HEK293T (cell line): Measurements from ENCODE around the gene SLC26A4.

Experiments used
- ARNT ChIP-seq: fragments of 450-650 bp; IDR thresholded peaks from 2 replicates; pipeline ENCODE4 v1.6.1; 2017; ENCODE audit warnings: mild to moderate bottlenecking
- BHLHE40 ChIP-seq: fragments of 450-650 bp; IDR thresholded peaks from 2 replicates; pipeline ENCODE4 v1.6.1; 2016; ENCODE audit warnings: mild to moderate bottlenecking, moderate library complexity, borderline replicate concordance
- CTBP1 ChIP-seq: fragments of 450-650 bp; IDR thresholded peaks from 2 replicates; pipeline ENCODE4 v1.6.1; 2016; ENCODE audit warnings: borderline replicate concordance
- FOXA1 ChIP-seq: fragments of 450-650 bp; IDR thresholded peaks from 2 replicates; pipeline ENCODE4 v1.6.1; 2016; ENCODE audit warnings: mild to moderate bottlenecking
- FOXK2 ChIP-seq: fragments of 450-650 bp; IDR thresholded peaks from 2 replicates; pipeline ENCODE4 v1.6.1; 2016; ENCODE audit warnings: mild to moderate bottlenecking
- FOXM1 ChIP-seq: fragments of 450-650 bp; IDR thresholded peaks from 2 replicates; pipeline ENCODE4 v1.6.1; 2017; ENCODE audit warnings: mild to moderate bottlenecking, borderline replicate concordance
- HDGF ChIP-seq: fragments of 450-650 bp; IDR thresholded peaks from 2 replicates; pipeline ENCODE4 v1.6.1; 2017; ENCODE audit warnings: antibody characterized with exemption, borderline replicate concordance
- L3MBTL2 ChIP-seq: fragments of 450-650 bp; conservative IDR thresholded peaks from 2 replicates; pipeline ENCODE4 v1.6.1; 2016; ENCODE audit warnings: mild to moderate bottlenecking
- LEF1 ChIP-seq: fragments of 450-650 bp; IDR thresholded peaks from 2 replicates; pipeline ENCODE4 v1.6.1; 2017; ENCODE audit warnings: mild to moderate bottlenecking, borderline replicate concordance
- SP1 ChIP-seq: fragments of 450-650 bp; IDR thresholded peaks from 2 replicates; pipeline ENCODE4 v1.6.1; 2017
- SUZ12 ChIP-seq: fragments of 450-650 bp; IDR thresholded peaks from 2 replicates; pipeline ENCODE4 v1.6.1; 2016; ENCODE audit warnings: mild to moderate bottlenecking
- ZNF384 ChIP-seq: fragments of 450-650 bp; IDR thresholded peaks from 2 replicates; pipeline ENCODE4 v1.6.1; 2016

- TF ChIP-seq ZNF384 (no peak), FOXK2 (no peak), FOXA1 (no peak), SP1 (no peak), HDGF (no peak), FOXM1 (no peak), BHLHE40 (no peak), ARNT (no peak), L3MBTL2 (no peak), CTBP1 (no peak), SUZ12 (no peak), LEF1 (no peak)
Measured at GRCh38 chr7:107754642-107755041, 94.0 kb downstream of the SLC26A4 start.
